NCI-H1105 (cell line): ENCODE data around the gene WDFY1.
A peak's percentile ranks its signal among the peaks of the same experiment; 100 is the strongest.
"Not testable (repeated sequence)": the region's sequence is repeated elsewhere in the genome, so short reads cannot be mapped to it uniquely, and the experiment has no call there.

Source experiments
- DNase-seq: peaks from one replicate; lab custom pipeline; 2025; lab: John Stamatoyannopoulos, UW

WDFY1 gene

DNA sequence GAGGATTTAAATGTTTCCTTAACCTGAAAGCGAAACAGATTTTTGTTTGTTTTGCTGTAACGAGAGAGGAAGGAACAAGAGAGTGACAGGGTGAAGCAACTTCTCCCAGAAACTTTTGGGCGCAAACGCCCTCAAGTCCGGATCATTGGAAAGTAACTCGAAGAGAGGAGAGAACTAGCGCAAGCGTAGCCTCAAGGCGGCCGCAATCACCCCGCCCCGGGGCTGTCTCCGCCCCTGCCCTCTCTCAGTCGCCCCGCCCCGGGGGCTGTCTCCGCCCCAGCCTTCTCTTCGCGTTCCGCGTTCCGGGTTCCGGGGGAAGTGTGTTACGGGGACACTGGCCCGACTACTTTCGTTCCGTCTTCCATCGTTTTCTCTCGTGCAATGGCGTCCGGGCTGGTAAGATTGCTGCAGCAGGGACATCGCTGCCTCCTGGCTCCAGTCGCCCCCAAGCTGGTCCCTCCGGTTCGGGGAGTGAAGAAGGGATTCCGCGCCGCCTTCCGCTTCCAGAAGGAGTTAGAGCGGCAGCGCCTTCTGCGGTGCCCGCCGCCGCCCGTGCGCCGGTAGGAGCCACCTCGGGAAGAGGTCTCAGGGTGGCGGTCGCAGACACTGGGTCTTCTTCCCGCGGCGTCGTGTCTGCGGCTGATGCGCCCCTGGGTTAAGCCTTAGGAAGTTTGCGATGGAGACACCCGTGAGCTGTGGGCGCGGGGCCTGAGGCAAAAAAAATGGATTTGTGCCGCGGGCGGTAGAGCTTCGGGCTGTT is 12.1 kb upstream of the WDFY1 start, which contains the start of gene MRPL44:
TSS of gene MRPL44 (plus strand) at position 372 of the 760 bp plus-strand sequence. CDS start at position 382, 10 bp downstream.
- DNase-seq = peak; percentile 91

DNA sequence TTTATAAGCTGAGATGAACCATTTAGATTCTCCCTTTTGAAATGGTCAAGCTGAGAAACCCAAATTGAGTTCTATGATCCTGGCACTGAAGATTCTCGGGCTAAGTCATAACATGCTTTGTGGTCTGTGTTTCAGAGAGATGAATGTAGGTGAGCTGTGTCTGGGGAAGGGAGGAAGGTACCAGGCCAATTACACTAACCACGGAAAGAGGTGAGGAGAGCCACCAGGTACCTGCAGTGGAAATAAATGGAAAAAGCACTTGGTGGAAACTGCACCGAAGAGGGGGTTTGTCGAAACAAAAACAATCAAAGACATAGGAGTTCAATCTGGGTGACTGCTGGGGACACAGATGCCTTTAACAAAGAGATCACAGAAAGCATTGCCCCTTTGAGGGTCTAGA is 11.2 kb upstream of the WDFY1 start:
- DNase-seq = no peak

DNA sequence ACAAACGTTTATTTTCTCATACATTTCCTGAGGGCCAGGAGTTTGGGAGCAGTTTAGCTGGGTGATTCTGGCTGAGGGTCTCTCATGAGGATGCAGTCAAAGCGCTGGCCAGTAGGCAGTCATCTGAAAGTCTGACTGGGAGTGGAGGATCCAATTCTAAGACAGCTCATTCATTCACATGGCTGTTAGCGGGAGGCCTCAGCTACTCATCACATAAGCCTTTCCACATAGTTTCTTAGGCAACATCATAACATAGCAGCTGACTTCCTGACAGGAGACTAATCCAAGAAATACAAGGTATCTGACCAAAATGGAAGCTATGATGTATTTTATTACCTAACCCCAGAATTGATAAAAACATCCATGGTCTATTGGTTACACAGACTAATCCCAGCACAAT is 9.3 kb upstream of the WDFY1 start:
- DNase-seq = no peak

DNA sequence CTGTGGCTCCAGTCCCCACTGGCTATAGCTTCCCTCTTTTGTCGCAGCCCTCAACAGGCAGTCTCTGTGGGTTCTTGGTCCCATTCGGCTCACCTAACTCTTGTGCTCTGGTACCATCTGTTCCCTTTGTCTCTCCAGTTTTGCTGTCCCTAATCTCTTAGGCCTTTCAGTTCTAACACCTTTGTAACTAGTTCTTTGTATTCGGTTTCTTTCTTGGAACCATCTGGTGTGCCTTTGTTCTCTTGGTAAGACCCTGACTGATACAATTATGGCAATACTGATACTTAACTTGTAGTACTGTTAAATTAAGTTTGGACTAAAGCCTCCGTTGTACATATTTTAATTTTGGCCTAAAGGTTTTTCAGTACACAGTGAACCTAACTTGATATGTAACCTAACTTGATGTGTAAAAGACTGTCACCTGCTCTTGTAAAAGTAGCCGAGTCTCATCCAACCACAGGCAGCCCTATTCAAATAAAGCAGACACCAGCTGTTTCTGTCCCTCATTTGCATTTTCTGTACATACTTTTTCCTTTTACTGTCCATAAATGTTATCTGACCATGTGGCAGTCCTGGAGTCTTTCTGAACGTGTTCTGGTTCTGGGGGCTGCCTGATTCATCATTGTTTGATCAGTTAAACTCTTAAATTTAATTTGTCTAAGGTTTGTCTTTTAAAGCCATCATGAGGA is 7.3 kb upstream of the WDFY1 start:
- DNase-seq = no peak

DNA sequence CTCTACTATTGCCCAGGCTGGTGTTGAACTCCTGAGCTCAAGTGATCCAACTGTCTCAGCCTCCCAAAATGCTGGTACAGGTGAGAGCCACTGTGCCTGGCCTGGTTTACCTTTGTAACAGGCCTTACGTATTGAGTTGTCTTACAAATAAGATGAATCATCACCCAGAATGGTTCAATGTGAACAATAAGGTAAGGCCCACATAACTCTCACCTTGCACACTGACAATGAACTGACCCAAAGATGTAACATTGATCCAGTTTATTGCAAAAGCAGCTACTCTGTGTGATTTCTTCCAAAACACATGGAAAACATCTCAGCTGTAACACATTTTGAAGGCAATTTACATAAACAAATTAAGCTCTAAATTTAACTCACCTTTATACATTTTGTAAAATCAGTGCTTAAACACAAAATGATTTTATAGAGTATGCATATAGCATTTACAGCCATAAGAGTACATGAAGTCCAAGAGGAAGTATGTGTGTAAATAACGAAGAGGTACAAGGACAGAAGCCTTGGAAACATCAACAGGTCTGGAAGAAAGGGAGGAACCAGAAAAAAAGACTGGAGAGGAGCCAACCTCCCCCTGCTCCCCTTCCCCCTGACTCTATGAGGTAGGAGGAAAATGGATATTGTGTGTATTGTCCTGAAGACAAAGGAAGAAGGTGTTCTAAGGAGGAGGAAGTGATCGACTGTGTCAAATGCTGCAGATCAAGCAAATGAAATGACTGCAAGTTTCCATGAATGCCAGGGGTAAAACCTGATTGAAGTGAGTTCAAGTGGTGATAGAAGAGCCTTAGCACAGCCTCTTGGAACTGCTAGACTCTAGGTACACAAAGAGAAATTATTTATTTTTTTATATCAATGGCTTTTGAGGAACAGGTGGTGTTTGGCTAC is 5.6 kb upstream of the WDFY1 start:
- no peak for DNase-seq

DNA sequence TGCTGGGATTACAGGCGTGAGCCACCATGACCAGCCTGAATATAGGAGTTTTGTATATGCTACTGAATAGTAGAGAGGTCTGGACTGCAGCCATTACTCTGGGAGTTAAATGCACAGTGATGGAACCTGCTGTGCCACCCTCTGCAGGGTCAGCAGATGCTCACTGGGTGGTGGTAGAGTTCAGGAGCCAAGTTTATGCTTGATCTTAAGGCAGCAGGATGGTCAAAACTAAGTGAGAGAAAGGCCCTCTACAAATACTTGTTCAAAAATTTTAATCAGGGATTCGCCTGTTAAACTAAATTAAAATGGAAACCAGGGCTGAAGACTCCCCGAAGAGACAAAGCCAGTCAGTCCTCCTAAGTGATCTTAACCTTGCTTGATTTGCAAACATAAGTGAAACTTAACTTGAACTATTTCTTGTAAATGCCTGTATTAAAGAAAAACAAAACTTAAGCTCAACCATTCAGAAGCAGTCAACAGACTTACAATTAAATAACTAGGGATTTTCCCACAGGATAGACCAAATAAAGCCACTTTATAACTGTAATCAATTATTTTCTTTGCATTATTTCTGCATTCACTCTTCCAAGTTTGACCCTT is 4.2 kb upstream of the WDFY1 start:
- no peak for DNase-seq

DNA sequence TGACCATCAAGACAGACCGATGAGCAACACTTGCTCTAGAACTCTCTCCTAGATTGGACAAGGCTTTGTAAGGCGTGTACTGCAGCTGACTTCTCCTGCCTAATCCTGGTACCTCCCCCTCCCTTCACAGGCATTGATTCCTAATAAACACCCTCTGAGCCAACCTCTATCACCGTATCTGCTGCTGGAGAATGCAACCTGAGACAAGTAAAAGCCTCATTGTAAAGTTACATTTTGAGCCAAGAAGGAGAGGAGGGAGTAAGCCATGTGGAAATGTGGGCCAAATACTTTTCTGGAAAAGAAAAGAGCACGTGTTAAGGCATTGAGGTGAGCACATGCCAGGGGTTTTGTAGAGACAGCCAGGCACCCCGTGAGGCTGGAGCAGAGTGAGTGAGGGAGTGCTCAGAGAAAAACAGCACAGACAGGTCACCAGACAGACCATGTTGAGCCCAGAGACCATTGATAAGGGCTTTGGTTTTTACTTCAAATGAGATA is 2.6 kb upstream of the WDFY1 start:
- DNase-seq = no peak

DNA sequence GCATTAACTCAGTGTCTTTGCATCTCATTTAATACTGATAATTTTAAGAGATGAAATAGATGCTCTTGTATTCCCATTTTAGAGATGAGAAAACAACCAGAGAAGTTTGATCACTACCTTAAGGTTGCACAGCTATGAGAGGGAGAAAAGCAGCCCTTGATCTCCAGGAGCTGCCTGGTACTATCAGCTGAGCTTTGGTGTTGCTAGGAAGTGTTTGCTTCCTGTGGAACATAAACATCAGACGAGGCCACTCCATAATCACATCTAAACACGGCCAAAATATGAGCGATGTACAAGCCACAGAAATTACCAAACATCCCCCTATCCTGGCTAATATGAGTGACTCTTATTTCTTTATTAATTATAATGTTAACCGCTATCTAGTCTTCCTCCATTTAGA is 620 bp upstream of the WDFY1 start:
- DNase-seq = no peak

DNA sequence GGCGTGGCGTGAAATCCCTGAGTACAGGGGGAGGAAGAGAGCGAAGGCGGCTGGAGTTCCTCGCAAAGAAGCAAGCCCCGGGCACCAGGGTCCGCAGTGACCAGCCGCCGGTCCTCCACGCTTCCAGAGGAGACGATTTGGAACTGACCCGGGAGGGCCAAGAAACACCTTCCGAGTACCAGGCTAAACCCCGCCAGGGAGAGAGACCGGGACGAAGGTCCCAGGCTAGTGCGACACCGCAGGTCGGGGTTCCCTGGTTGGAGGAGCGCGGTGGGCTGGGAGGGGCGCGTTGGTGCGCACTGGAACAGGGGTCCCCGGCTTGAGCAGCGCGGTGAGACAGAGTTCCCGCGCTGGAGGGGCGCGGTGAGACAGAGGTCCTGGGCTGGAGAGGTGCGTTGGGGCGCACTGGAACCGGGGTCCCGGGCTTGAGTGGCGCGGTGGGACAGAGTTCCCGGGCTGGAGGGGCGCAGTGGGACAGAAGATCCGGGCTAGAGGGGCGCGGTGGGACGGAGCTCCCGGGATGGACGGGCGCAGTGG is 901 bp downstream of the WDFY1 start:
- DNase-seq = peak; percentile 6

DNA sequence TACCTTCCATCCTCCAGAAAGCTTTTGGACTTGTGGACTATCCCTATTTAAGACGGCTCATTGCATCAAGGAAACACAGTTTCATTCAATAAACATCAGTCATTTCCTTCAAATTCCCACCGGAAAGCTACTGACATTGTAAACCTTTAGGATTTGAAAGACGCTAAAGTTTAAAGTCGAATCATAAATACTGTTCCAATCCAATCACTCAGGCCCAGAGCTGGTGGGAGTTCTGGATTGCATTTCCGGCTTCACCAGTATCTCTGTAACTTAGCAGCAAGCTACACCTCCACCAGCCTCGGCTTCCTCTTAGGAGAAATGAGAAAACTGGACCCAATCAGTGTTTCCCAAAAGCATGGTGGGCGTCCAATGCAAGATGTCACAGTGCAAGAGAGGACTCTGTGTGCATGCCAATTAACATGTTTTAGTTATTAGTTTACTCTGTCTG is 1.6 kb downstream of the WDFY1 start:
- no peak for DNase-seq

DNA sequence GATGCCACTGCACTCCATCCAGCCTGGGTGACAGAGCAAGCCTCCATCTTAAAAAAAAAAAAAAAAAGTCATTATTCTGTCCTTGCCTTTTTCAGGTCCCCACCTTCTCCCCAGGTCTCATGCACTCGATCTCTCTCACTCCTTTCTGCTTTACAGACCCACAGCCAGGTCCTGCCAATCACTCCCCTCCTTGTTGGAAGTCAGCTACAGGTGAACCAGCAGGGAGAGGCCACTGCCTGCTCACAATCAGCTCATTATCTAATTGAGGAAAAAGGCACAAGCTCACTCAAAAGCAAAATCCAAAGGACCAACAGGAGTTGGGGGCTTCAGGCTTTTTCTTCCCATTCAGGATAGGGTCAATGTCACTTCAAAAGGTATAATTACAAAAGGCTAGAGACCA is 2.0 kb downstream of the WDFY1 start:
- DNase-seq = no peak

DNA sequence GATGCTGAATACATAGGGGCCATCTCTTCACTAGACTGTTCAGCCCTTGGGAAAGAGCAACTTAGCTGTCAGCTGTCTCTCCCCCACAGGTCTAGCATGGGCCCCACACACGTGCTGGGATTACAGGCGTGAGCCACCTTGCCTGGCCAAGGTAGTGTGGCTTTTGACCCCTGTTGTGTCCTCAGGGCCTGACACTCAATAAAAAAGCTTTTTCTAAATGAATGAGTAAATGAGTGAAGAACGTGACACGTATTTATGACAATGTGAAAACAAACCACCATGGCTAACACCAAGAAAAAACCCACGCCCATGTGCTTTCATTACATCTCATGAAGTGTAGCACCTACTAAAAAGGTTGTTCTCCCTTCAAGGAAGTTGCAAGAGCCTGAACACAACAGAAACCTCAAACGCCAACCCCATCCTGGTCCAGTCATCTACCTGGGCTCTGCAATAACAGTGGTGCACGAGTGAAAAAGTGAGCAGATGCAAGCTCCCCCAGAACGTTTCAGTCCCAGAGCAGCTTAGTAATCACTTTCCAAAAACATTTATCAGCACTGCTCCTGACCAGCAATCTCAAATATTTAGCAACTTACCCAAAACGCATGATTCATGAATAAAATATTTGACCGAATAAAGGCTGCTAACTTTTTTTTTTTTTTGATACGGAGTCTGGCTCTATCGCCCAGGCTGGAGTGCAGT is 3.4 kb downstream of the WDFY1 start:
- no peak for DNase-seq

DNA sequence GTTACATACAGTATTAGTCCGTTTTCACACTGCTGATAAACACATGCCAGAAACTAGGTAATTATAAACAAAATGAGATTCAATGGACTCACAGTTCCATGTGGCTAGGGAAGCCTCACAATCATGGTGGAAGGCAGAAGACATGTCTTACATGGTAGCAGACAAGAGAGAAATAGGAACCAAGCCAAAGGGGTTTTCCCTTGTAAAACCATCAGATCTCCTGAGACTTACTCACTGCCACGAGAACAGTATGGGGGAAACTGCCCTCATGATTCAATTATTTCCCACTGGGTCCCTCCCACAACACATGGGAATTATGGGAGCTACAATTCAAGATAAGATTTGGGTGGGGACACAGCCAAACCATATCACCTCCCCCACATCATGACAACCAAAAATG is 5.7 kb downstream of the WDFY1 start:
- DNase-seq = not testable (repeated sequence)

DNA sequence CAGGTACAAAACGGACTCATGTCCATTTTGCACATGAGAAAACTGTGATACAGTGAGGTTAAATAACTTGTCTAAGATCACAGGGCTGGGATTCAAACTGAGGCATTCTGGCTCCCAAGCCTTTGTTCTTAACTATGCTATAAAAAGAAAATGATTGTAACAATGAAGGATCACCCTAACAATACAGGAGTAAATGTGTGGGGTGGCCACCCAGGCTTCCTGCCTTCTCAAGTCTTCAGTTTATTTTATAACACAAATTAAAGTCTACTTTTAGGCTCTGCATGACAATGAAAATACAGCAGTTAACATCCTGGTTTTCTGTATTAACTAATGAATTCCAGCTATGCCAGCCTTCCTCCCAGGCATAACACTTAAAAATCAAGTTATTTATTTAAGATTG is 7.6 kb downstream of the WDFY1 start:
- no peak for DNase-seq

DNA sequence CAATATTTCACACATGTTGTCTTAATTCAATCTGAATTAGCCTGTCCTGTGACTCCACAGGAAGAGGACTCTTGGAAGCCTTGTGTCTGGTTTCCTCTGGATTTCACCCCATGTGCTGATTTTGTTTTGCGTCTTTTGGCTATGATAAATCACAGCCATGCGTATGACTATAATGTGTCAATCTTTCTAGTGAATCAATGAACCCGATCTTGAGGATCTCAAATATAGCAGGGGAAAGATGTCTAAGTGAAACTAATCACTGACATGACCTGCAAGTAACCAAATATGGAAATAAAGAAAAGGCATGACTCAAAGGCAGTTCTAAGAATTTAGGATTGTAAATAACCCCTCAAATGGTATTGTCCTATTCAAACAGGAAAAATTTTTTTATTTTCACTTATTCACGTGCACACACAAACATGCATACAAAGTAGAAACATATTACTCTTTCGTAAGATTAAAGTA is 8.2 kb downstream of the WDFY1 start:
- DNase-seq = no peak

DNA sequence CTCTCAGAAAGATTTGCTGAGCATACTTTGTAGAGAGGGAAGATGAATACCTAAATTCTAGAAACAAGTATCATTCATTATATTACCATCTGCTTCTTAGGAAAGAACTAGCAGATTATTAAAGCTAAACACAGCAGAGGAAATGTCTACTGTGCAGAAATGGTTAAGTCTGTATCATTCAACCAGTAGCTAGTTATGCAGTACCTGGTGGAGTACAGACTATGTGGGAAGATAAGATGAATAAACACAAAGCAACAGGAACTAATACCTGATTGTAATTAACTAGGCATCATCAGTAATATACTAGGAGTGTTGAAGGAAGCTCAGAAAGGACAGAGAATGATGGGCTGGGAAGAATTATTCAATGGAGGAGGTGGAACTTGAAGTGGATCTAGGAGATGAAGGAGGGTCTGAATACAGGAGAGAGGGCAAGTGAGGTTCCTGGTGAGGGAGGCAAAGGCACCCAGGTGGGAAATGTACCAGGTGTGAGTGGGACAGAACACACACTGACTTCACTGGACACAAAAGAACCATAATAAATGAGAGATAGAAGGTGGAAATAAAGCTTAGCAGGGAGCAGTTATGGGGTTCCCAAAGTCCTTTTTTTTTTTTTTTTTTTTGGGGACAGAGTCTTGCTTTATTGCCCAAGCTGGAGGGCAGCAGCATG is 9.5 kb downstream of the WDFY1 start:
- no peak for DNase-seq

DNA sequence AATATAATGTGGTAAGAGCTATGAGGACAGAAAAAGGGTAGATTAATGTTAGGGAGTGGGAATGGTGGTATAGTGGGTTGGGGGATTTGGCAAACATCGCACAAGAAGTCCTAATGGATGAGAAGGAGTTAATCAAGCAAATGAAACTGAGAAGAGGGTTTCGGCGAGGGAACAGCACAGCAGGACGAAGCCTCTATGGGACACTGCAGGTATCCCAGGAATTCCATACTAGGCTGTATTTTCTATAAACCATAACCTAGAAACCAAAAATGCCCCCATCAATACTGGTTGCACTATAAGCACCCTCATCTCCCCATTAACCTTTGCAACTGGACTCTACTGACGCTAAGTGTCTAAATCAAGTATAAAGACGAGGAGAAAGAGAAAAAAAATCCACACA is 10.3 kb downstream of the WDFY1 start:
- DNase-seq = no peak

DNA sequence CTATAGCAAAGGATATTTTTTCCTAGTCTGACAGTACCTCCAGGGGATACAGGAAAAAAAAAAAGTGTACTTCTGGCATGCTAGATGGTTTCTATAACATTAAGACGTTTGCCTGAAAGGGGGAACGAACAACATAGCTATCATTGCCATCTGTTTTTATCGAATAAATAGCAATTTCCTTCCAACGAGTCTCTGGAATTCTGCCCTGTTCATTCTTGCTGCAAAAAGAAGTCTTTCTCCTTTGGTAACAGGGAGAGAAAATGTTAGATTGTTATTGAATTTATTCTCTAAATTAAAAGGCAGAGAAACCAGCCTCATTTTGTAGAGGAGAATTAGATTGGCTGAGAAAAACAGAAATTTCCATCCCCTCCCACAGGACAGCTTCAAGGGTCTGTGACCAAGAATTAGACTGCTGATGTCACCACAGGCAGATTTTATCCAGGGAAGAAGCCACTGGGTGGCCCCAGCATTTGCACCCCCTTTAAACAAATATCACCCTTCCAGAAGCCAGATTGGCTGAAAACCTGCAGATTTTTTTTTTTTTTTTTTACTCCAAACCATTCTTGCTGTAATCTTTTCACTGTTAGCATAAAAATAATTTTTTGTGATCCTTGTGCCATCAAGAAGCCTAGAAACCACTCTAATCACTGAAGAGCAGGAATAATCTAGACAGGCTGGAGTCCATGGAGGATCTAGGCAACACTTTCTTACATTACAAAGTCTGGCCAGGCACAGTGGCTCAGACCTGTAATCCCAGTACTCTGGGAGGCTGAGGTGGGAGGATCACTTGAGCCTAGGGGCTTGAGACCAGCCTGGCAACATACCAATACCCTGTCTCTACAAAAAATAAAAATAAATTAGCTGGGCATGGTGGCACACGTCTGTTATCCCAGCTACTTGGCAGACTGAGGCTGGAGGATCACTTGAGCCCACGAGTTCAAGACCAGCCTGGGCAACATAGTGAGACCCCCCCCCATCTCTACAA is 12.0 kb downstream of the WDFY1 start:
- no peak for DNase-seq
